OCI-LY7 (cell line): ENCODE measurements around the gene DNAH5. TPM values are rescaled to one million over a fixed set of nuclear protein-coding genes. Genes with fewer than 3 reads are reported as not detected.

Experiments used
- BruUV-seq: library from RNA; stranded (reverse); fragments of 400-500 nt; replicated peaks from 2 replicates; lab custom pipeline; 2021; lab: Mats Ljungman, UMichigan
- CTCF ChIA-PET: fragments of 300-600 bp; sonication (Branson Sonifier 250); formaldehyde crosslinking; loops from one replicate; lab custom pipeline; 2022; ENCODE audit warnings: antibody characterized with exemption; ENCODE audit not compliant: unreplicated experiment; lab: Charles Lee
- POLR2A ChIA-PET: fragments of 300-600 bp; sonication (Branson Sonifier 250); formaldehyde crosslinking; loops from one replicate; lab custom pipeline; 2022; ENCODE audit warnings: antibody characterized with exemption; lab: Charles Lee
- DNase-seq: peaks from one replicate; pipeline ENCODE4 v3.0.0-alpha.2; 2015; ENCODE audit warnings: low spot score
- H2AFZ ChIP-seq: fragments of 200-600 bp; sonication (generic), shearing (Covaris generic); 2 replicates; pipeline ENCODE4 v1.6.1; 2014; ENCODE audit warnings: mild to moderate bottlenecking, antibody characterized with exemption, low read length, moderate library complexity
- H3K27ac ChIP-seq: fragments of 200-600 bp; sonication (generic); 2 replicates; pipeline ENCODE4 v1.5.1; 2014; ENCODE audit warnings: mixed run types, low read depth, mild to moderate bottlenecking, moderate library complexity, low read length, inconsistent platforms; ENCODE audit not compliant: poor library complexity, severe bottlenecking
- H3K36me3 ChIP-seq: fragments of 200-600 bp; sonication (generic); 2 replicates; pipeline ENCODE4 v1.6.1; 2014; ENCODE audit warnings: mild to moderate bottlenecking, antibody characterized with exemption, low read length, moderate library complexity, mixed read lengths; ENCODE audit not compliant: insufficient read depth
- H3K4me1 ChIP-seq: fragments of 200-600 bp; sonication (generic); 2 replicates; pipeline ENCODE4 v1.5.1; 2014; ENCODE audit warnings: mild to moderate bottlenecking, low read length; ENCODE audit not compliant: insufficient read depth, poor library complexity, severe bottlenecking
- H3K4me2 ChIP-seq: fragments of 200-600 bp; sonication (generic); 2 replicates; pipeline ENCODE4 v1.6.1; 2014; ENCODE audit warnings: mild to moderate bottlenecking, low read length
- H3K4me3 ChIP-seq: fragments of 200-600 bp; sonication (generic); 2 replicates; pipeline ENCODE4 v1.5.1; 2014; ENCODE audit warnings: mild to moderate bottlenecking, low read depth, low read length; ENCODE audit not compliant: poor library complexity, severe bottlenecking
- H3K79me2 ChIP-seq: fragments of 200-600 bp; sonication (generic); 2 replicates; pipeline ENCODE4 v1.6.1; 2016; ENCODE audit warnings: low read depth, mild to moderate bottlenecking, low read length, moderate library complexity, mixed read lengths; ENCODE audit not compliant: insufficient read depth
- H3K9me2 ChIP-seq: fragments of 200-600 bp; sonication (generic); 2 replicates; pipeline ENCODE4 v1.6.1; 2016; ENCODE audit warnings: mild to moderate bottlenecking, low read length, mixed read lengths; ENCODE audit not compliant: insufficient read depth
- H3K9me3 ChIP-seq: fragments of 200-600 bp; sonication (generic); 2 replicates; pipeline ENCODE4 v1.6.1; 2014; ENCODE audit warnings: mild to moderate bottlenecking, mixed run types, low read length, mixed read lengths
- H4K20me1 ChIP-seq: fragments of 200-600 bp; sonication (generic); 2 replicates; pipeline ENCODE4 v1.6.1; 2014; ENCODE audit warnings: mild to moderate bottlenecking, antibody characterized with exemption, low read length, moderate library complexity, mixed read lengths; ENCODE audit not compliant: insufficient read depth
- EZH2phosphoT487 ChIP-seq: fragments of 200-600 bp; sonication (generic); IDR thresholded peaks from 2 replicates; pipeline ENCODE4 v1.6.1; 2018; ENCODE audit warnings: low read depth, borderline replicate concordance, mild to moderate bottlenecking, mixed run types, antibody characterized with exemption, low read length, moderate library complexity, mixed read lengths
- intact Hi-C: fragments of 100-400 bp; cut with micrococcal nuclease; formaldehyde crosslinking; loops from one replicate; pipeline ENCODE4 v1.10.0; 2022; ENCODE audit not compliant: unreplicated experiment
- total RNA-seq, 2 experiments: library from RNA; depleted of rRNA in 1 of 2; stranded (reverse); fragments of >200 nt in 1 of 2; shearing (Covaris generic) in 1 of 2; gene quantifications; 2 replicates each; pipeline ENCODE4 v1.2.3, GENCODE V29; 2014 to 2022
- TF ChIP-seq, protein P1 (sequence below): fragments of 200-600 bp; sonication (generic); conservative IDR thresholded peaks from 2 replicates; pipeline ENCODE4 v1.5.1; 2014; ENCODE audit warnings: mild to moderate bottlenecking, antibody characterized with exemption, low read length, moderate library complexity, mixed read lengths

The DNAH5 gene
- total RNA-seq, 2 experiments from 2014 or later, result 0.06 TPM; not detected in 1

DNA sequence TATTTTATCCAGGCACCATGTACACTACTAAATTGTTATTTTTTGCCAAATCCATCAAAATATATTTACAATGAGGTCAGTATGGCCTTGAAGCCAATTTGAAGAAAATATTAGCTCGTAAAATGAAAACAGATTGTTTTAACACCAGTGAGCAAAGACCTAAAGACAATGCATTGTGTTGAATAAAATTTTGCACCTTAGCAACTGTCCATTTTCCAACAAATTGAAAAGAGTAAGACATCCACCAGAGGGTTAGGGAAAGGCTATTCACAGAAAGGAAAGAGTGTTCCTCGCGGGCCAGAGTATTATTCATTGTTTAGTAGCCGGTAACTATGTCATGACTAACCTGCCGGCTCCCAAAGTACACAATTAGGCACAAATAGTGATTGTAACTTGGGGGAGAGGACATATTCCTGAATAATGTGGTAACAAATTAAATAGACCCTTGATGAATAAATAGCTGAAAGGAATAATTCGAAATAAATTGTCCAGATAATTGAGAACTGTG is 213.3 kb downstream of the DNAH5 start:
- Histone ChIP-seq H3K79me2 (no peaks in the 10 kb centered on the region), H3K36me3 (no peaks in the 10 kb centered on the region), H3K4me3 (no peak overlapping the region), H4K20me1 (no peaks in the 10 kb centered on the region), H3K4me1 (no peaks in the 10 kb centered on the region), H2AFZ (no peak overlapping the region), H3K27ac (no peak overlapping the region), H3K4me2 (no peak overlapping the region), H3K9me2 (no peaks in the 10 kb centered on the region), H3K9me3 (no peaks in the 10 kb centered on the region)
- intact Hi-C loops, result no loop called here
- no TSS peak for BruUV-seq
- ChIA-PET POLR2A (no interaction called here), CTCF (no interaction called here)
- TF ChIP-seq, protein P1, sequence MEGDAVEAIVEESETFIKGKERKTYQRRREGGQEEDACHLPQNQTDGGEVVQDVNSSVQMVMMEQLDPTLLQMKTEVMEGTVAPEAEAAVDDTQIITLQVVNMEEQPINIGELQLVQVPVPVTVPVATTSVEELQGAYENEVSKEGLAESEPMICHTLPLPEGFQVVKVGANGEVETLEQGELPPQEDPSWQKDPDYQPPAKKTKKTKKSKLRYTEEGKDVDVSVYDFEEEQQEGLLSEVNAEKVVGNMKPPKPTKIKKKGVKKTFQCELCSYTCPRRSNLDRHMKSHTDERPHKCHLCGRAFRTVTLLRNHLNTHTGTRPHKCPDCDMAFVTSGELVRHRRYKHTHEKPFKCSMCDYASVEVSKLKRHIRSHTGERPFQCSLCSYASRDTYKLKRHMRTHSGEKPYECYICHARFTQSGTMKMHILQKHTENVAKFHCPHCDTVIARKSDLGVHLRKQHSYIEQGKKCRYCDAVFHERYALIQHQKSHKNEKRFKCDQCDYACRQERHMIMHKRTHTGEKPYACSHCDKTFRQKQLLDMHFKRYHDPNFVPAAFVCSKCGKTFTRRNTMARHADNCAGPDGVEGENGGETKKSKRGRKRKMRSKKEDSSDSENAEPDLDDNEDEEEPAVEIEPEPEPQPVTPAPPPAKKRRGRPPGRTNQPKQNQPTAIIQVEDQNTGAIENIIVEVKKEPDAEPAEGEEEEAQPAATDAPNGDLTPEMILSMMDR, result no peak
- no peak for TF ChIP-seq EZH2phosphoT487
- DNase-seq, result no peak

DNA sequence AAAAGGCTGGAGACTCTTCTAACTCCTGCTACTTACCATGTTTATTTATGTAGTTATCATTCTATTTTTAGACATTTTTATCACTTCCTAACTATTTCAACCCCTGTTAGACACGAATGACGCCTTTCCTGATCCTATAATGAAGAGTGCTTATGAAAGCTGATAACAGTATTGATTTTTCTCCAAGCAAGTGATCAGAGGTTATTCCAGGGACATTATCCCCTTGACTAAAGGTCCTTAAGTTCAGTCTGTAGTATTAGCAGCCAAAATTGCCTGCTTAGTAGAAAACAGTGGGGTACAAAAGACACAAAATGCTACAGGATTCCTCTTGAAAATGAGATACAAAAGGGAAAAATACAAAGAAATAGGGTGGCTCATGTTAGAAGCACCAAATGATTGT is 235.6 kb downstream of the DNAH5 start:
- intact Hi-C loops, result no loop called here
- Histone ChIP-seq H3K79me2 (no peaks in the 10 kb centered on the region), H3K36me3 (no peaks in the 10 kb centered on the region), H2AFZ (no peak overlapping the region), H3K4me3 (no peak overlapping the region), H3K4me1 (no peaks in the 10 kb centered on the region), H4K20me1 (no peaks in the 10 kb centered on the region), H3K9me3 (no peaks in the 10 kb centered on the region), H3K27ac (no peak overlapping the region), H3K4me2 (no peak overlapping the region), H3K9me2 (no peaks in the 10 kb centered on the region)
- no peak for DNase-seq
- CTCF ChIA-PET, result no interaction called here
- TF ChIP-seq, protein P1, result no peak
- TF ChIP-seq EZH2phosphoT487, result no peak
- BruUV-seq, result no TSS peak
- POLR2A ChIA-PET, result no interaction called here

DNA sequence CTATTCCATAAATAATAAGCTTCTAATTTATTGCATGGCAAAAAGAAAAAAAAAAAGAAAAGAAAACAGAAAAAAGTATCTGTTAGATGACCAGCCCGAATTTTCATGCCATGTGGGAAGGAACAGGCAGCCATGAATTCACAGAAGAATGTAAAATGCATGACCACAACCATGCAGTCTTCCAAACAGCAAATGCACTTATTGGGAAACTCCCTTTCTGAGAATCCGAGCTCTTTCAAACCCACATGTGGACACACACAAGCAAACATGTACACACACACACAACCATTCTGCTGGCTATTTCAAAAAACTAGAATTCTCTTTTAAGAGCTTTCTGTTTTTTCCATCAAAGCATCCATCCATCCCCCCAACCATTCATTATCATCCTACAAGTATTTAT is 236.1 kb downstream of the DNAH5 start:
- Histone ChIP-seq H3K27ac (no peak overlapping the region), H2AFZ (no peak overlapping the region), H3K9me3 (no peaks in the 10 kb centered on the region), H3K79me2 (no peaks in the 10 kb centered on the region), H3K4me3 (no peak overlapping the region), H3K9me2 (no peaks in the 10 kb centered on the region), H3K4me2 (no peak overlapping the region), H4K20me1 (no peaks in the 10 kb centered on the region), H3K4me1 (no peaks in the 10 kb centered on the region), H3K36me3 (no peaks in the 10 kb centered on the region)
- TF ChIP-seq EZH2phosphoT487, result no peak
- TF ChIP-seq, protein P1, result no peak
- BruUV-seq, result no TSS peak
- no peak for DNase-seq
- intact Hi-C loops, result no loop called here
- CTCF ChIA-PET, result no interaction called here
- POLR2A ChIA-PET, result interaction anchor here (0.7 kb wide), 1 partner anchor 18 kb away, joined by 3 read pairs; no protein-coding TSS in a partner anchor
